GM21619 (cell line): Measurements from ENCODE around the gene TRIM49.
"Not testable (repeated sequence)": the region's sequence is repeated elsewhere in the genome, so short reads cannot be mapped to it uniquely, and the experiment has no call there.

ENCODE experiments used
- ATAC-seq: cut with Tn5 transposase; IDR thresholded peaks from one replicate; pipeline ENCODE4 v1.9.1; 2021; ENCODE audit not compliant: unreplicated experiment

The TRIM49 gene, protein sequence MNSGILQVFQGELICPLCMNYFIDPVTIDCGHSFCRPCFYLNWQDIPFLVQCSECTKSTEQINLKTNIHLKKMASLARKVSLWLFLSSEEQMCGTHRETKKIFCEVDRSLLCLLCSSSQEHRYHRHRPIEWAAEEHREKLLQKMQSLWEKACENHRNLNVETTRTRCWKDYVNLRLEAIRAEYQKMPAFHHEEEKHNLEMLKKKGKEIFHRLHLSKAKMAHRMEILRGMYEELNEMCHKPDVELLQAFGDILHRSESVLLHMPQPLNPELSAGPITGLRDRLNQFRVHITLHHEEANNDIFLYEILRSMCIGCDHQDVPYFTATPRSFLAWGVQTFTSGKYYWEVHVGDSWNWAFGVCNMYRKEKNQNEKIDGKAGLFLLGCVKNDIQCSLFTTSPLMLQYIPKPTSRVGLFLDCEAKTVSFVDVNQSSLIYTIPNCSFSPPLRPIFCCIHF

GRCh38 chr11:89808475-89808874, at the start of gene TRIM49:
Gene TRIM49, minus strand, starts transcription at chr11:89808575. Its CDS starts 4,106 bp downstream, at chr11:89804469.
- not testable (repeated sequence) for ATAC-seq

DNA sequence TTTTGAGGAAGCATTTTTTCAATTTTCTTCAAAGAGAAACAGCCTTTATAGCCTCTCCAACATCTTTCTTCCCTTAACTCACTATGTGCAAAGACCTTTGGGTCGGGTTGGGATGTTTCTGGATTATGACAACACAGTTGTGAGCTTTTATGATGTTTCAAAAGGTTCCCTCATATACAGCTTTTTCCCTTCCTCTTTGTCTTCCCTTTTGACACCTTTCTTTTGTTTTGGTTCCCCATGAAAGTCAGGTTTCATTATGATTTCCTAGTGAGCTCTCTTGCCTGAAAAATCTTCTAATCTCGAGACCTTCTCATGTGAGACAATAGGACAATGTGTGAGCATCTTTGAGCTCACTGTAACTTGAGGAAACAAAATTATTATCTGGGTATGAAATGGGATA, 18.3 kb upstream of the TRIM49 start:
- ATAC-seq: not testable (repeated sequence)

DNA sequence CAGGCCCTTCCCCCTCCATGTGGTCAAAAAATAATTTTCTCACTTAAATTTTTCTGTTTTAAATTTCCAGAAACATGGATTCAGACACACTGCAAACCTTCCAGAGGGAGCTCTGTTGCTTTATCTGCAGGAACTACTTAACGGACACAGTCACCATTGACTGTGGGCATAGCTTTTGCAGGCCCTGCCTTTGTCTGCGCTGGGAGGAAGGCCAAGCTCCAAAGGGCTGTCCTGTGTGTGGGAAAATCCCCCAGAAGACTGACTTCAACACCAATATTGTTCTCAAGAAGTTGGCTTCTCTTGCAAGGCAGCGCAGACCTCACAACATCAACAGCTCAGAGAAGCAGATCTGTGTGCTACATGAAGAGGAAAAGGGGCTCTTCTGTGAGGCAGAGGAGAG, 11.6 kb upstream of the TRIM49 start:
- ATAC-seq: not testable (repeated sequence)

DNA sequence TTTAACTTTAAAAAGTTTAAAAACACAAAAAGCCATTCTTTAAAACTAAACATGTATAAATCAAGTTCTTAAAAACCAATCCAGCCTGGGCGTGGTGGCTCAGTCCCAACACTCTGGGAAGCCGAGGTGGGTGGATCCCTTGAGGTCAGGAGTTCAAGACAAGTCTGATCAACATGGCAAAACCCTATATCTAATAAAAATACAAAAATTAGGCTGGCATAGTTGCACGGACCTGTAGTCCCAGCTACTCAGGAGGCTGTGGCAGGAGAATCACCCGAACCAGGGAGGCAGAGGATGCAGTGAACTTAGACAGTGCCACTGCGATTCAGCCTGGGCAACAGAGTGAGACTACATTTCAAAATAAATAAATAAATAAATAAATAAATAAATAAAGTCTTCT, 5.2 kb upstream of the TRIM49 start:
- ATAC-seq: not testable (repeated sequence)

GRCh38 chr11:89787506-89788063, 20.8 kb downstream of the TRIM49 start:
- ATAC-seq: not testable (repeated sequence)

GRCh38 chr11:89785726-89786125, 22.6 kb downstream of the TRIM49 start:
- not testable (repeated sequence) for ATAC-seq

DNA sequence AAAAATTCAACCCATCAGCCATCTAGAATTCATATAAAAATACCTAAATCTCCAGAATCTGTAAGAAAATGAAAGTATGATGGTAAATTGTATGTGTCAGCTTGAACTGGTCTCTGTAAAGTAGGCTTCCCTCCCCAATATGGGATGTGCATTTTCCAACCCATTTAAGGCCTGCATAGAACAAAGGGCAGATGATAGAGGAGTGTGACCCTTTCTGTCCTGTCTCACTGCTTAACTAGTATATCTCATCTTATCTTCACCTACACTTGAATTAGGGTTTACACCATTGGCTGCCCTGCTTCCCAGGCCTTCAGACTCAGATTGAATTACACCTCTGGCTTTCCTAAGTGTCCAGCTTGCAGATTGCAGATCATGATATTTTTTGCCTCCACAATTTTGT, 57.6 kb downstream of the TRIM49 start:
- ATAC-seq: not testable (repeated sequence)
